ENCODE measurements around the gene ARAP1.

DNA sequence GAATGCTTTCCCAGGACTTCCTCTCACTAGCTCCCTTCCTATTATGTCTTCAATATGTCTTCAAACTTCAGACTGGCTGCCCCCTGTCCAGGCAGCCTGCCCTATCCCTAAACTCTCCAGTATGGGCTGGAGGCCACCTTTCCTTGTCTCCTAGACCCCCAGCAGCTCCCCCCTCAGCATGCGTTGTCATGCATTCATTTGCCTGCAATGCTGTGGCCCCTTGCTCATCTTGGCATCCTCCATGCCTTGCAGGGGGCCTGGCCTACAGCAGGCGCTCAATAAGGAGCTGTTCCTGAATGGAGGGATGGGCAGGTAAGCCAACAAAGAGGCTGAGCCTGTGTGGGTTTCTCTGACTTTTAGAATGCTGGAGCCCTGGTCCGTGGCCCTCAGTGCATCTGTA is 16.4 kb upstream of the ARAP1 start:
- TF ChIP-seq, protein P1, sequence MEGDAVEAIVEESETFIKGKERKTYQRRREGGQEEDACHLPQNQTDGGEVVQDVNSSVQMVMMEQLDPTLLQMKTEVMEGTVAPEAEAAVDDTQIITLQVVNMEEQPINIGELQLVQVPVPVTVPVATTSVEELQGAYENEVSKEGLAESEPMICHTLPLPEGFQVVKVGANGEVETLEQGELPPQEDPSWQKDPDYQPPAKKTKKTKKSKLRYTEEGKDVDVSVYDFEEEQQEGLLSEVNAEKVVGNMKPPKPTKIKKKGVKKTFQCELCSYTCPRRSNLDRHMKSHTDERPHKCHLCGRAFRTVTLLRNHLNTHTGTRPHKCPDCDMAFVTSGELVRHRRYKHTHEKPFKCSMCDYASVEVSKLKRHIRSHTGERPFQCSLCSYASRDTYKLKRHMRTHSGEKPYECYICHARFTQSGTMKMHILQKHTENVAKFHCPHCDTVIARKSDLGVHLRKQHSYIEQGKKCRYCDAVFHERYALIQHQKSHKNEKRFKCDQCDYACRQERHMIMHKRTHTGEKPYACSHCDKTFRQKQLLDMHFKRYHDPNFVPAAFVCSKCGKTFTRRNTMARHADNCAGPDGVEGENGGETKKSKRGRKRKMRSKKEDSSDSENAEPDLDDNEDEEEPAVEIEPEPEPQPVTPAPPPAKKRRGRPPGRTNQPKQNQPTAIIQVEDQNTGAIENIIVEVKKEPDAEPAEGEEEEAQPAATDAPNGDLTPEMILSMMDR (IDR thresholded peaks at IDR 0.05; ENCODE audit: extremely low read depth in 1 of 2, insufficient read depth in 1 of 2, low read depth in 1 of 2, low read length in 2 of 2) = no peak
- TF ChIP-seq POLR2A (IDR thresholded peaks at IDR 0.05; ENCODE audit: low read depth, low read length) (no peak), POLR2AphosphoS5 (IDR thresholded peaks at IDR 0.05; ENCODE audit: insufficient read depth, low read depth, low read length) (no peak), EZH2 (IDR thresholded peaks at IDR 0.05; ENCODE audit: borderline replicate concordance, low read depth, low read length, severe bottlenecking) (no peak)
